Spleen (tissue), 11 donors: Measurements from ENCODE around the gene PFDN5. TPM values are rescaled to one million over a fixed set of nuclear protein-coding genes. Genes with fewer than 3 reads are reported as not detected.

Experiments used
- DNase-seq: peaks from one replicate; pipeline ENCODE4 v3.0.0-alpha.2; 2020
- H3K27ac ChIP-seq, 8 donors: fragments of 200-600 bp; sonication (generic) in 7 of 8; 1 replicate in 4 of 8; 2 replicates in 4 of 8; pipeline versions ENCODE4 v1.5.0 to v1.8.0; 2016 to 2021; ENCODE audit warnings: inconsistent platforms in 4 of 8, mild to moderate bottlenecking in 4 of 8, moderate library complexity in 1 of 8
- H3K27me3 ChIP-seq, 7 donors: fragments of 200-600 bp; sonication (generic) in 6 of 7; replicated peaks in 1 of 7; 1 replicate in 4 of 7; 2 replicates in 3 of 7; pipeline versions ENCODE4 v1.5.0 to v1.8.0; 2016 to 2021; ENCODE audit warnings: inconsistent platforms in 3 of 7, mild to moderate bottlenecking in 1 of 7
- H3K36me3 ChIP-seq, 6 donors: fragments of 200-600 bp; sonication (generic) in 5 of 6; 1 replicate in 4 of 6; 2 replicates in 2 of 6; pipeline versions ENCODE4 v1.5.0 to v1.8.0; 2016 to 2021; ENCODE audit warnings: inconsistent platforms in 2 of 6
- H3K4me1 ChIP-seq, 6 donors: fragments of 200-600 bp; sonication (generic) in 5 of 6; 1 replicate in 3 of 6; 2 replicates in 3 of 6; pipeline versions ENCODE4 v1.5.0 to v1.8.0; 2016 to 2021; ENCODE audit warnings: inconsistent platforms in 3 of 6
- H3K4me3 ChIP-seq, 8 donors: fragments of 200-600 bp; sonication (generic) in 7 of 8; 1 replicate in 4 of 8; 2 replicates in 4 of 8; pipeline versions ENCODE4 v1.5.0 to v1.8.0; 2016 to 2021; ENCODE audit warnings: inconsistent platforms in 4 of 8, mild to moderate bottlenecking in 4 of 8, moderate library complexity in 2 of 8
- H3K9me3 ChIP-seq, 8 donors: fragments of 200-600 bp; sonication (generic) in 7 of 8; 1 replicate in 4 of 8; 2 replicates in 4 of 8; pipeline versions ENCODE4 v1.5.0 to v1.8.0; 2016 to 2021; ENCODE audit warnings: inconsistent platforms in 4 of 8
- POLR2A ChIP-seq, 3 donors: fragments of 450-650 bp; IDR thresholded peaks; one replicate each; pipeline ENCODE4 v1.5.1; 2017; ENCODE audit warnings: antibody characterized with exemption in 3 of 3, mild to moderate bottlenecking in 1 of 3
- POLR2AphosphoS5 ChIP-seq, 3 donors: sonication (generic); formaldehyde crosslinking; IDR thresholded peaks; one replicate each; pipeline ENCODE4 v1.5.1; 2017; ENCODE audit warnings: antibody characterized with exemption in 3 of 3
- WGBS, 5 donors: extraction: QIAGEN DNeasy Blood & Tissue Kit in 3 of 5; methylation state at CpG; one replicate each; pipeline versions ENCODE4 v1.1.5 to v1.1.7; 2013 to 2018; 5-methylcytosine and 5-hydroxymethylcytosine counted together
- intact Hi-C: fragments of 100-400 bp; cut with DNase I; formaldehyde crosslinking; loops from one replicate; pipeline ENCODE4 v1.15.0; 2023; ENCODE audit warnings: low total_unique reads
- polyA plus RNA-seq, 3 donors: library from polyadenylated mRNA; stranded (reverse); fragments of 200-250 nt; gene quantifications; one replicate each; pipeline ENCODE4 v1.2.1, GENCODE V29; 2013
- total RNA-seq, 7 donors: library from RNA; depleted of rRNA in 3 of 7; stranded (reverse); fragments of >200 nt in 3 of 7; fragmentation: NEBNext Ultra II Directional in 4 of 7; extraction: Animal tissue kit (Norgen Biotek cat#: 25700) in 4 of 7; gene quantifications; one replicate each; pipeline versions ENCODE4 v1.1.0 to v1.2.1, GENCODE V29; 2016 to 2021
- TF ChIP-seq, protein P1 (sequence below), 11 experiments: fragments of 200-600 bp in 7 of 11; fragments of 450-650 bp in 4 of 11; sonication (generic) in 4 of 11; IDR thresholded peaks in 8 of 11; conservative IDR thresholded peaks in 3 of 11; 1 replicate in 7 of 11; 2 replicates in 4 of 11; pipeline versions ENCODE4 v1.4.0 to v1.8.0; 2016 to 2021; ENCODE audit warnings: antibody characterized with exemption in 11 of 11, inconsistent platforms in 4 of 11, mild to moderate bottlenecking in 1 of 11
- donor health status: healthy with polysubstance abuse.
- donor health status: DM: no; HTN: no; CAD: no; lungs with moderate emphysema.
- donor health status: DM: no; HTN: no; CAD: no.
- donor health status: Bipolar disorder and iron deficiency.
- donor health status: healthy.
- donor health status: DM: no; HTN: no; CAD: no.
- donor health status: DM: yes; HTN: yes; CAD: no.

Gene PFDN5
- total and polyA plus RNA-seq, 10 donors, result 399 to 2,525 (median 730) TPM

- 1 to 6% (median 2%) methylated on average over 24 to 51 of the region's 51 CpGs for WGBS, 5 donors
- TF ChIP-seq, protein P1, sequence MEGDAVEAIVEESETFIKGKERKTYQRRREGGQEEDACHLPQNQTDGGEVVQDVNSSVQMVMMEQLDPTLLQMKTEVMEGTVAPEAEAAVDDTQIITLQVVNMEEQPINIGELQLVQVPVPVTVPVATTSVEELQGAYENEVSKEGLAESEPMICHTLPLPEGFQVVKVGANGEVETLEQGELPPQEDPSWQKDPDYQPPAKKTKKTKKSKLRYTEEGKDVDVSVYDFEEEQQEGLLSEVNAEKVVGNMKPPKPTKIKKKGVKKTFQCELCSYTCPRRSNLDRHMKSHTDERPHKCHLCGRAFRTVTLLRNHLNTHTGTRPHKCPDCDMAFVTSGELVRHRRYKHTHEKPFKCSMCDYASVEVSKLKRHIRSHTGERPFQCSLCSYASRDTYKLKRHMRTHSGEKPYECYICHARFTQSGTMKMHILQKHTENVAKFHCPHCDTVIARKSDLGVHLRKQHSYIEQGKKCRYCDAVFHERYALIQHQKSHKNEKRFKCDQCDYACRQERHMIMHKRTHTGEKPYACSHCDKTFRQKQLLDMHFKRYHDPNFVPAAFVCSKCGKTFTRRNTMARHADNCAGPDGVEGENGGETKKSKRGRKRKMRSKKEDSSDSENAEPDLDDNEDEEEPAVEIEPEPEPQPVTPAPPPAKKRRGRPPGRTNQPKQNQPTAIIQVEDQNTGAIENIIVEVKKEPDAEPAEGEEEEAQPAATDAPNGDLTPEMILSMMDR (IDR thresholded peaks at IDR 0.05 in 8 of 11, conservative IDR thresholded peaks at IDR 0.05 in 3 of 11), result peak in 7 of 11 experiments; percentile 16 to 49 (median 25)
- TF ChIP-seq POLR2AphosphoS5 (IDR thresholded peaks at IDR 0.05) (peak; percentile 93 to 97 (median 95)), POLR2A (IDR thresholded peaks at IDR 0.05) (peak in 1 of 3 donors; percentile 53)
- H3K27me3 ChIP-seq, result no peaks in the 10 kb centered on the region
- H3K4me1 ChIP-seq, result peaks cover 33 to 87% (median 76%) of the 10 kb centered on the region in 6 donors
- DNase-seq, result peak; percentile 98
- peaks cover 0 to 64% (median 33%) of the 10 kb centered on the region in 6 donors for H3K36me3 ChIP-seq
- peak within 1 kb of the TSS; percentile 72 to 99 (median 93) for H3K4me3 ChIP-seq
- H3K27ac ChIP-seq, result peak within 1 kb of the TSS; percentile 64 to 94 (median 82)
- no peaks in the 10 kb centered on the region for H3K9me3 ChIP-seq
- intact Hi-C loops, result no loop called here
Observed at GRCh38 chr12:53299454-53300180, 4.3 kb downstream of the PFDN5 start, which contains the start of gene MYG1. Gene MYG1 (plus strand): TSS chr12:53299695. CDS start chr12:53299738, 43 bp downstream.

- TF ChIP-seq, protein P1 (IDR thresholded peaks at IDR 0.05 in 8 of 11, conservative IDR thresholded peaks at IDR 0.05 in 3 of 11), result no peak
- no peak for TF ChIP-seq POLR2A (IDR thresholded peaks at IDR 0.05)
- TF ChIP-seq POLR2AphosphoS5 (IDR thresholded peaks at IDR 0.05), result no peak
Observed at GRCh38 chr12:53300187-53300586, 4.8 kb downstream of the PFDN5 start.

GRCh38 chr12:53302903-53303302 is 7.6 kb downstream of the PFDN5 start:
- Histone ChIP-seq H3K36me3 (peaks cover 4 to 84% (median 57%) of the 10 kb centered on the region in 6 donors), H3K27me3 (no peaks in the 10 kb centered on the region), H3K9me3 (no peaks in the 10 kb centered on the region), H3K4me3 (no peak overlapping the region), H3K4me1 (peaks cover 22 to 59% (median 49%) of the 10 kb centered on the region in 6 donors), H3K27ac (peak overlapping the region in 2 of 8 donors; percentile 0 to 45)
- no peak for TF ChIP-seq POLR2A (IDR thresholded peaks at IDR 0.05)
- TF ChIP-seq POLR2AphosphoS5 (IDR thresholded peaks at IDR 0.05), result no peak
- TF ChIP-seq, protein P1 (IDR thresholded peaks at IDR 0.05 in 8 of 11, conservative IDR thresholded peaks at IDR 0.05 in 3 of 11), result no peak
- no peak for DNase-seq
- 93 to 96% (median 94%) methylated on average over 3 to 5 of the region's 5 CpGs for WGBS, 5 donors
- intact Hi-C loops, result no loop called here

More at GRCh38 chr12:53300187-53300586, 4.8 kb downstream of the PFDN5 start:
- Histone ChIP-seq H3K4me1 (peaks cover 33 to 82% (median 71%) of the 10 kb centered on the region in 6 donors), H3K27ac (peak overlapping the region; percentile 64 to 94 (median 82)), H3K9me3 (no peaks in the 10 kb centered on the region), H3K36me3 (peaks cover 0 to 68% (median 35%) of the 10 kb centered on the region in 6 donors), H3K27me3 (no peaks in the 10 kb centered on the region), H3K4me3 (peak overlapping the region; percentile 72 to 99 (median 93))
- intact Hi-C loops, result no loop called here
- 1 to 6% (median 3%) methylated on average over 12 of the region's 12 CpGs for WGBS, 5 donors
- no peak for DNase-seq

DNA sequence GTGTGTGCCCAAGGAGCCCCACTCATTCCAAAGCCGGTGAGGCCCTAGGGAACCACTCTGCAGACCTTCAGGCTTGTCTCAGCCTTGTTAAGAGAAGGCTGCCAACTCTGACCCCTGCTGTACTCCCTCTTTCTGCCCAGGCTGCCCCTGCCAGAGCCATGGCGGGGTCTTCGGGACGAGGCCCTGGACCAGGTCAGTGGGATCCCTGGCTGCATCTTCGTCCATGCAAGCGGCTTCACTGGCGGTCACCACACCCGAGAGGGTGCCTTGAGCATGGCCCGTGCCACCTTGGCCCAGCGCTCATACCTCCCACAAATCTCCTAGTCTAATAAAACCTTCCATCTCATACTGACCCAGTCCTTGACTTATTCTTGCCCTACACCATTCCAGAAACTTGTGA is 11.5 kb downstream of the PFDN5 start:
- H3K9me3 ChIP-seq, result no peaks in the 10 kb centered on the region
- H3K27me3 ChIP-seq, result no peaks in the 10 kb centered on the region
- no peak for TF ChIP-seq POLR2A (IDR thresholded peaks at IDR 0.05)
- TF ChIP-seq POLR2AphosphoS5 (IDR thresholded peaks at IDR 0.05), result peak in 1 of 3 donors; percentile 33
- 92 to 96% (median 95%) methylated on average over 9 to 10 of the region's 10 CpGs for WGBS, 5 donors
- peaks cover 4 to 98% (median 83%) of the 10 kb centered on the region in 6 donors for H3K36me3 ChIP-seq
- peaks cover 0 to 19% (median 16%) of the 10 kb centered on the region in 6 donors for H3K4me1 ChIP-seq
- intact Hi-C loops, result no loop called here
- H3K4me3 ChIP-seq, result no peak overlapping the region
- H3K27ac ChIP-seq, result no peak overlapping the region
- DNase-seq, result no peak
